HG03095 (cell line): ENCODE measurements around the gene FADS2.

Experiments used
- ATAC-seq: cut with Tn5 transposase; IDR thresholded peaks from one replicate; pipeline ENCODE4 v1.9.1; 2021; ENCODE audit warnings: moderate library complexity; ENCODE audit not compliant: unreplicated experiment

The FADS2 gene

DNA sequence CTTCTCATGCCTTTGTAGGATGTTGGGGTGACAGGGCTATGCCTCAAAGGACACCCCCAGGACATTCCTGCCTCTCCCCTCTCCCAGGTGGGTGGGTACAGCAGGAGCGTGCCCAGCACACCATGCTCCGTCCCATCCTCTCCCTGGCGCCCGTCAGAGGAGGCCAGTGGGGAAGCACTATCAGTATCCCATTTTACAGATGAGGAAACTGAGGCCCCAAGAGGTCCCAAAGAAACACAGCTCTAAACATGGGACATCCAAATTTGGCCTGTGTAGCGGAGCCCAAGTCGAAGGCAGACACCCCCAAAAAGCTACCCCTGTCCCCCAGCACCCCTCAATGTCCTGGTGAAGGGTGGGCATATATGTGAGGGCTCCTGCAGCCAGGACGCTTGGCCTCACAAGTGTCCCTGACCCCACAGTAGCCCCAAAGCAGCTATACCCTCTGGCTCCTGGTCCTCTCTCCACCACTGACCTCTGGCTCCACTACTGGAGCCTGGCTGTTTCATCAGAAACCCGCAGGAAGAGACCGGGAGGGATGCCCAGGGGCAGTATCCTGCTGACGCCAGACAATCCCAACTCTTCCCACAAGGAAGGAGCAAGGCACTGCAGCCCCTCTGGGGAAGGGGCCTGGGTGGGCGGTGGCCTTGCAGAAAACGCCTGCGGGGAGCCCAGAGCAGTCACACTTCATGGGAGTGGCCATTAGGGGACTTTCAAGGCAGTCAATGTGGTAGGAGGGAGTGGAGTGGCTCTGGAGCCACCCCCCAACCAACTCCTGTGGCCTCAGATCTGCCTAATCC, 57.9 kb downstream of the FADS2 start:
- no peak for ATAC-seq

DNA sequence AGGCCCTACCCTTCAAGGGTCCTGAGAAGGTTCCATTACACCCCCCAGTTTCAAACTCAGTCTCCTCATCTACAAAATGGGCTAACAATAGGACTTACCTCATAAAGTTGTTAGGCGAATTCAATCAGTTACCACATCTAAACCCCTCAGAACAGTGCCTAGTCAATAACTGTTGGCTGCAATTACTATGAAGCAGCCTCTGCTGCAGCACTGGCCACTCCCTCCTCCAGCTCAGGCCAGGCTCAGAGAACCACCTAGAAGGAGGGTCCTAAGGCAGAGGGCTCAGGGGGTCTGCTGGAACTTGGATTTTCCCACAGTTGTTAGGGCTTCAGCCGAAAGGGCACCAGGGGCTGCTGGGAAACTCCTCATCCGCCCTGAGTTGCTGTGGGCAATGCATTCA, 58.5 kb downstream of the FADS2 start:
- ATAC-seq: no peak

DNA sequence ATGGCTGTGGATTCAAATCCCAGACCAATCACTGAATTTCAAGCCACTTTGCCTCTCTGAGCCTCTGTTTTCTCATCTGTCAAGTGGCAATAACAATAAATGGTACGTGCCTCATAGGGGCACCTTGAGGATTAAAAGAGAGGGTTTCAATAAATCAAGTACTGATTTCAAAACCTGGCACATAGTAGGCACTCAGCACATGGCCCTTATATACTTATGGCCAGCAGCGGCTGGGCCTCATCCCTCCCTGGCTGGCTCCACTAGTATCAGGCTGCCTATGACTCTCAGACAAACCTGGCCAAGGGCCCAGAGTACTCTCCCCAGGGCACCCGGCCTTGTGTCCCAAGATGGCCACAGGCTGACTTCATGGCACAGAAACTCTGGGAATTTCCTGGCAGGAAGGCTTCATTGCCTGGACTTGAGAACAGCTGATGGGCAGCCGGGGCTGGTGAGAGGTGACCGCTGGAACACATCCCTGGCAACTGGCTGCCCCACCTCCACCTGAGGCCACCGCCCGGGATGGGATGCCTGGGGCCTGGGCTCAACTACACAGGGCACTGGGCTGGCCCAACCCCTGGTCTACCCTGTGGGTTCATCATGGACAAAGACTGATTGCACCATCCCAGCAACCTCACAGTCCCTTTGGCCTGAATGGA, 59.9 kb downstream of the FADS2 start:
- ATAC-seq: no peak

DNA sequence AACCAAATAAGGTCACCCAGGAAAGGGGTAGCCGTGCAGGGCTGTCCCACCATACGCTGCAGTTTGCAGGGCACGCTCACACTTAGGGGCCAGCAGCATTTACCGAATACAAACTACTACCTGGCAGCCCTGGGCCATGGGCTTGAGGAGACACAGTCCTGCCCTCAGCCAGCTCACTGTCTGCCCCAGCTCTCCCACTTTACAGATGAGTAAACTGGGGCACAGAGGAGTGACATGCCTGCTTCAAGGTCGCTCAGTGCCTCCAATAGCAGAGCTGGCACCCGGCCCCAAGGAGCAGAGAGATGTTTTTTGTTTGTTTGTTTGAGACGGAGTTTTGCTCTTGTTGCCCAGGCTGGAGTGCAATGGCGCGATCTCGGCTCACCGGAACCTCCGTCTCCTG, 60.5 kb downstream of the FADS2 start:
- ATAC-seq: no peak

DNA sequence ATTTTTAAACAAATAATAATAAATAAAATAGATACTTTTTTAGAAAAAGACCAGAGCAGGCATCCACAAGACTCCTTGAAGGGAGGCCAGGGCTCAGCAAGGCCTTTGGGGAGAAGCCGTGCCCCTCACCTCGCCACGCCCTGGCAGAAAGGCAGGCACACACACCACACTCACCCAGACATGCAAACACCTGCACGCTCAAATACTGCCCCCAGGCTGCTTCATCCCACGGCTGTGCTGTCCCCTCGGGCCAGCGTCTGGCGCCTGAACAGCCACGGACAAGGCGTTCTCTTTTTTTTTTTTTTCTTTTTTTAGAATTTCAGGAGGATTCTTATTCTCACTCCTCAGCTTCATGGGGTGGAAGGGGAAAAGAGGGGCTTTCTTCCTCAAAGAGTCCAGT, 61.7 kb downstream of the FADS2 start:
- ATAC-seq: no peak

DNA sequence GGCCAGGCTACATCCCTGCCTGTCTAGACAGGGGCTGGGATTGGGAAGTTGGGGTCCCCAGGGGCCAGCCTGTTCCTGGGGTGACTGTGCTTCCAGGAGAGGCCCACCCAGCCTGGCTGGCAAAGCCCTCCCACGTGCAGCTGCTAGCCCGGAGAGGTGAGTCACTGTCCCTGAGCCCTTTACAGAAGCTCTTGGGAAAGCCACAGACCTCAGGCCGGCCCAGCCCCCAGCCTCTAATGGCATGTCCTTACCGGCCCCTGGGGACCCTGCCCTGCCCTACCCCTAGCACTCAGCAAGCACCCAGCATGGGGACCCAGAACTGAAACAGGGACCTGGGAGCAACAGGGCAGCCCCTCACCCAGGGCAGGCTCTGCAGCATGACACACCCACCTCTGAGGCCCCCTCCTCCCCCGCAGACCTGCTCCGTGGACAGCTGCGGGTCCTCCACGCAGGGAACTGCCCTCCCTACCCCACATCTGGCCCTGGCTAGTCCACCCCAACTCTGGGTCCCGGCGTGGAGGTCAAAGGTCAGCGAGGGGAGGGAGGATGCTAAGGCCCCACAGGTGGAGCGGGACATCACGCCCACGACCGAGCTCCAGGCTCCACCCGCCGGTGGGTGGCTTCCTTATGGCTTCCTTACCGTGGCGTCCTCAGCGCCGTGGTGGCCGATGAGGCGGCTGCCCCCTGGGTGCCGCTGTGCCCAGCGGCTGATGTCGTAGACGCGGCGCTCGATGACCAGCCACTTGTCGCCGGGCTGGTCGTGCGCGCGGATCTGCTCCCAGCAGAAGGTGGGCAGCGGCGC, 62.6 kb downstream of the FADS2 start:
- peak; percentile 12 for ATAC-seq

DNA sequence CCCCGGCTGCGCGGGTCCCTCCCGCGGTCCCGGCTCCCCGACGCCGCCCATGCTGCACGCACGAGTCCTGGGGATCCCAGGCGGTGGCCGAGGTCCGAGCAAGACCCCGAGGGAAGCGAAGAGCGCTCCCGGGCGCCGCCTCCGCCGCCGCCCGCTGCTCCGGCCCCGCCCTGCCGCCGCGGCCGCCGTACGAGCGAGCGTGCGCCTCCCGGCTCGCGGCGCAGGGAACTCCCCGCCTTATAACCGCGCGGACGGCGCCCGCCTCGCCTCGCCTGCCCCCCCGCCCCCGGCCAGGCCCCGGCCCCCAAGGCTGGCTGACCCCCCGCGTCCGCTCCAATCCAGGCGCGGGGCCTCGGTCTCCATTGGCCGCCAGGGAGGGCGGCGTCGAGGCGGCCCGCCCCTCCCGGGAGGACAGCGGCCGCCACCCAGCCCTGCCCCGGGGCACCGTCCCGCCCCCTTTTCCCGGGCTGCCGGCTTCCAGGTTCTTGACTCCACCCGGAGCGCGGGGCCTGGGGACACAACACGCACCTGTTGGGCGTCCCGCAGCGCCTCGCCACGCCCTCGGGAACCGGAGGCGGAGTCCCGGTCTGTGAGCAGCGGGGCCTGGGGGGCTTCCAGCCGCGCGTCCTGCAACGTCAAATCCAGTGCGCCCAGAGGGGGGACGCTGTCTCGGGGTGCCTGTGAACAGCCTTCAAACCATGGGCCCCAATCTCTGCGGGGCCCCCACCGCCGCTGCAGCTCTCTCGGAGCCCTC, 63.4 kb downstream of the FADS2 start, which contains the start of gene FADS3:
Gene FADS3, minus strand, starts transcription at position 215 of the 754 bp plus-strand sequence. Its CDS starts 164 bp downstream, at position 51.
- peak; percentile 69 for ATAC-seq

DNA sequence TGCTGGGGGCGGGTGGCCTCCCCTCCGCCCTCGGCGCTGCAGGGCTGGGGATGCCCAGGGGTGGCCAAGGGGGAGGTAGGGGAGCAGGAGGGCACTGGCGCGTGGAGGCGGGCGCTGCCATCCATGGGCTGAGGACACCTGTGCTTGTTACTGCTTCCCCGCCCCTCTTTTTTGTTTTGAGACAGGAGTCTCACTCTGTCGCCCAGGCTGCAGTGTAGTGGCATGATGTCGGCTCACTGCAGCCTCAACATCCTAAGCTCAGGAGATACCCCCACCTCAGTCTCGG, 63.9 kb downstream of the FADS2 start:
- no peak for ATAC-seq

DNA sequence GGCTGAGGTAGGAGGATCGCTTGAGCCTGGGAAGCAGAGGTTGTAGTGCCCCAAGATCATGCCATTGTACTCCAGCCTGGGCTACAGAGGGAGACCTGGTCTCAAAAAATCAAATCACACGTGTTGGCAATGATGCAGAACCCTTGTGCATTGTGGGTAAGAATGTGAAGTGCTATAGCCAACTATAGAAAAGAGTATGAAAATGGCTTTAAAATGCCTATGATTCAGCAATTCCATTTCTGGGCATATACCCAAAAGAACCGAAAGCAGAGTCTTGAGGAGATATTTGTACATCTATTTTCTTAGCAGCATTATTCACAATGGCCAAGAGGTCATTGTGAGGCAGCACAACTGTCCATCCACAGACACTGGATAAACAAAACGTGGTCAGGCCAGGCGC, 65.9 kb downstream of the FADS2 start:
- no peak for ATAC-seq

DNA sequence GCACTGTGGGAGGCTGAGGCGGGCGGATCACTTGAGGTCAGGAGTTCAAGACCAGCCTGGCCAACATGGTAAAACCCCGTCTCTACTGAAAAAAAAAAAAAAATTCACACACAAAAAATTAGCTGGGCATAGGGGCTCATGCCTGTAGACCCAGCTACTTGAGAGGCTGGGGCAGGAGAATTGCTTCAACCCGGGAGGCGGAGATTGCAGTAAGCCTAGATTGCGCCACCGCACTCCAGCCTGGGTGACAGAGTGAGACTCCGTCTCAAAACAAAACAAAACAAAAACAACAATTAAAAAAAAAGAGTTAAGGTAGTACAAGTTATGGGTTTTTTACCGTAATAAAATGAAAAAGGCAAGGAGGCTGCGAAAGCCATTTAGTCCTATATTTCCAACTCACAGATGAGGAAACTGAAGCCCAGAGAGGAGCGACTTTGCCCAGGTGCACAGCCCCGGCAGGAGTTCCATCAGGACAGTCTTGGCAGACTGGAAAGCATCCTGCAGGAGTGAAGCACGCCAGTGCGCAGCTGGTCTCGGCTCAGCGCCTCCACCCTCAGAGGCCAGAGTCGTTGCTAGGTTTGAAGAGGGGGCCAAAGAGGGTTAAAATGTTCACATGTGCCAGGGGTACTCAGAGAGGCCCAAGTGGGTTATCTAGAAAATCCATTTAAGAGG, 67.1 kb downstream of the FADS2 start:
- ATAC-seq: no peak

DNA sequence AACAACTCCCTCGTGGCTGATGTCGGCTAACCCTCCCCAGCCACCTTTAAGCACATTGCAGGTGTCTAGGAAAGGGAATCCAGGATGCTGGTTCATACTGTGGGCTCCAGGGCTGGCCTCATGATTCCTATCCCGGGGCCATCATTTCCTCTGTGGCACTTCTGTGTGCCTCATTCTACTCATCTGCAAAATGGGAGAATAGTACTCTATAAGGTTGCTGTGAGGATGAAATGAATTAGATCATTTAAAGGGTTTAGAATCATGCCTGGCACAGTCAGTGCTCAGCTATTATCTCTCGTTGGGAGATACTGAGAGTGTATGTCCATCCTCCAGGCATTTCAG, 67.6 kb downstream of the FADS2 start:
- no peak for ATAC-seq

DNA sequence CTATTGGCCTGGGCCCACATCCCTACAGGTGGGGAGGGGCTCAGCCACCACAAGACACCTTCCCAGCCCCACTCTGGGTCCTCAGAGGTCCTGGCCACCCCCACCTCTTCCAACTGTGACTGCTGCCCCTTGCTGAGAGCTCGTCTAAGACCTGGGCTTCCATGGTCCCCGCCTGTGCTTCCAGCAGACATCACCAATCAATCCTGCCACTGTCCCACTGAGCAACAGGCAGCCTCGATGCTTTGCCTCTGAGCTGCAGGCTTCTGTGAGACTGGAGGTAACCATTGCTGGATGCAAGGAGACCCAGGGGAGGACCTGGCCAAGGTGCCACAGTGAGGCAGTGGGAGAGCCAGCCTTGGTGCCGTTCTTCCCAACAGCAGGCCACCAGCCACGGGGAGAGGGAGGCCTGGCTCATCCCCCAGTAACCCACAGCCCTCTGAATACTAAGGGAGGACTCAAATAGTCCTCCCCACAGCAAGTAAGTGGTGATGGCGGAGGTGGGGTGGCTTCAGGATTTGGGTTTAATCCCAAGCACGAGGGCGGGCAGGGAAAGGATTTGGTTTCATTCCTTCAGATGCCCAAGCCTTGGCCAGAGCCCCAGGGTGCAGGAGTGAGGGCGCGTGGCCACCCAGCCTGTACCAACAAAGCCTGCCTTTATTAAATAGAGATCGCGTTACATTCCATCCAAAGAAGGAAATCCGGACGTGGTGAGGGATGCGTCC, 68.7 kb downstream of the FADS2 start:
- ATAC-seq: no peak

DNA sequence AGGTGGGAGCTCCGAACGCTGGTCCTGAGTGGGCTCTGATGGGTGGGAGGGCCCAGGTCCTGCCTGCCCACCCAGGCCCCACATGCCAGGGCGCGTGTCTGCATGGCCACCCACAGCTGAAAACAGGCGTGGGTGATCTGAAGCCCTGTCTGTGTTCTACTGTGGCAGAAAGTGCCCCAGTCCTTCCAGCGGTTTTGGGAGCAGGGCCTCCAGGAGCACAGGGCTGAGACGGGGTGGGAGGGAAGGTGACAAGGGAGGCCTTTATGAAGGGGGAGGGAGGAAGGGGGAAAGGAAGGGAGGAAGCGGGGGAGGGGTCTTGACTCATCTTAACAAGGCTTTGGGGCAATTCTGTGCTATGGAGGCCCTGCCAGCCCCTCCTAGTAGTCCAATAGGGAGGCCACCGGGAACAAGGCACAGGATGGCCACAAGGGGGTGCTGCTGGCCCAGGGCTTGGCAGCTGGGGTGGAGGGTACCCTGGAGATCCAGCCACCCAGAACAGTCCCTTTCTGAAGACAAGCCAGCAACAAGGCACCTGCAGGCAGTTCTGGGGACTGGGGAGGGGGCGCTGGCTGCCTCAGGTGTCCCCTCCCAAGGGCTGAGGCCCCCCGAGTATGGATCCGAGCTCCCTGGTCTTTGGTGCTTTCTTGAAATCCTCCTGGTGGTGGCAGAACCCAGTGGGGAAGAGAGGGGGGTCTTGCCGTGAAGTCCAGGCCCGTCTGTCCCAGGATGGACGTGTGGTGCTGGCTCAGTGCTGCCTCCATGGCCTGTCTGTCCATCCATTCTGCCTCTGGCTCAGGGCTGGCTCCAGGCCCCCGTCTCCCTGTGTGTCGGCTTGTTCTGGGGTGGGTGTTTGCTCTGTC, 69.5 kb downstream of the FADS2 start:
- ATAC-seq: no peak

DNA sequence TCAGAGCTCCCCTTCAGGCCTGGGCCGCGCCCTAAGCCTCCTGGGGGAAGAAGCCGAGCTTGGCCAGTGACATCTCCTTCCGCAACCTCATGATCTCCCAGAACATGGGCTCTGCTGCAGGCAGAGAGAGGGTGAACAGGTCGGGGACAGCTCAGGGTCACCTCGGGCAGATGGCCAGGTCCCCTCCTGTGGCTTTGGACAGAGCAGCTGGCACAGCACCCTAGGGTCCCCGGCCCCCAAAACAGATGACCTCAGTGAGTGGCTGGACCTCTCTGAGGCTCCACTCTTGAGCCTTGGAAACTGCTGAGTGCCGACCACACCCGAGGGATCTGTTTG, 70.1 kb downstream of the FADS2 start:
- ATAC-seq: no peak

DNA sequence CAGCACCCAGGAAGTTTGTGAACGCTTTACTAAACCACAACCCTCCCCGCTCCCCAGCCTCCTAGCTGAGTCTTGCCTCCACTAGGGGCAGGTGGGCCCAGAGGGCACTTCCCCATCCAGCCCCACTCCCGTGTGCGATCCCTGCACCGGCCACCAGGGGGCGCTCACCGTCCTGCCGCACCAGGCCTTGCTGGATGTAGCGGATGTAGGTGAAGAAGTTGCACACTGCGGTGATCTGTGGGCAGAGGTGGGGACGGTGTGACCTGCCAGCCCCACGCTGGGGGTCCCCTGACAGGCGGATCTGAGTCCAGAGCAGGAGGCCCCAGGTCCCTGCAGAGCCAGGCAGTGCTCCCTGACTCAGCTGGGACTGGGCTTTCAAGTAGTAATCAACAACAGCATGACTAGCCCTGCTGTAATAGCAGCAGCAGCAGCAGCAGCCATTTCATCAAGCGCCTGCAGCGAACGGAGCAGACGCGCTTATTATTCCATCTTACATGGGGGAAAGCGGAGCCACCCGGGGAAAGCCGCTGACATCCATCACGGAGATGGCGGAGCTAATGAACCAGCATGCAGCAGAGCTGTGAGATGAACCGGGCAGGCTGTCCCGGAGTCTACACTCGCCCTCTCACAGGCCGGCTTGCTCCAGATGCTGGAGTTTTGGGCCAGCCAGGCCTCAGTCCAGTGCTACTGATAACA, 71.2 kb downstream of the FADS2 start:
- ATAC-seq: no peak

DNA sequence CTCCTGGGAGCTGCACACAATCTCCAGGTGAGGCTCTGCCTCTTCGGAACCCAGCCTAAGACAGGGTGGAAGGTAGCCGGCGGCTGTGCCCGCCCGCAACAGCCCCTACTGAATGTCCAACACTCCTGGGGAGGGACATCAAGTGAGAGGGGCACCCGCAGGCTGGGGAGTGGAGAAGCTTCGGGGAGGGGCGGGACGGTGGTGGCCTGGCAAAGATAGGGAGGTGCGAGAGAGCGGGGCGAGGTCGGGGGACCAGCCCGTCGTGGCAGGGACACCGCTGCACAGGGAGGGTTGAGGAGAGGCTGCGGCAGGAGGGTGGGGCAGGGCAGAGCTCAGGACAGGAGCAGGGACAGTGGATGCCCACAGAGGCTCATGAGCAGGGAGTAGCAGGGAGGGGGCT, 72.2 kb downstream of the FADS2 start:
- no peak for ATAC-seq

DNA sequence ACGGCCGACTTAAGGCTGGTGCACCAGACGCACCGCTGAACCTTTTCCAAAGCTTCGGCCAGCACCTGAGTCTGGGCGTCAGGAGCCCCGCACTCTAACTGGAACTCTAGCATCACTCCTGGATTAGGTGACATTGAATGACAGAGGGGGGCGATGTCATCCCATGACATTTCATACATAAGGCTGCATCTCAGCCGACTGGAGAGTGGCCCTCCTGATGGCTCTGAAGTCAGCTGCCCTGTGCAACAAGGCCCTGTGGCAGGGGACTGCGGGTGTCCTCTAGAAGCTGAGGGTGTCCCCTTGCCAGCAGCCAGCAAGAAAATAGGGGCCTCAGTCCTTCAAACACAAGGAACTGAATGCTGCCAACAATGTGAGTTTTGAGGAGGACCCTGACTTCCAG, 73.3 kb downstream of the FADS2 start:
- no peak for ATAC-seq

DNA sequence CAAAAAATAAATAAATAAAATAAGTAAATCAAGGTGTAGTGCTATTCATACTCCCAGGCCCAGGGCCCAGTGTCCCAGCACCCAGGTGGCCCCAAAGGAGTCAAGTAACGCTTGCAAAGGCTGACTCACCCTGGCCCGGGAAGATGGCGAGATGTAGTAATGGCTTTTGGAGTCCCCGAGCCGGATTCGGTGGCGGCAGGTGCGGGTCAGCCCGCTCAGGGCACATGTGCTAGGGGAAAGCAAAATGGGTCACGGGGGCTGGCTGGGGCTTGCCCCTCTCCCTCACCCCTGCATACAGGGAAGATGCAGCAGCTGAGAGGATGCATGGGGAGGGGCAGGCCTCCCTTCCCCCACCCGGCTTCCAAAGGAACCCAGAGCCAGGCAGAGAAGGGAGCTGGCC, 74.2 kb downstream of the FADS2 start:
- ATAC-seq: no peak

DNA sequence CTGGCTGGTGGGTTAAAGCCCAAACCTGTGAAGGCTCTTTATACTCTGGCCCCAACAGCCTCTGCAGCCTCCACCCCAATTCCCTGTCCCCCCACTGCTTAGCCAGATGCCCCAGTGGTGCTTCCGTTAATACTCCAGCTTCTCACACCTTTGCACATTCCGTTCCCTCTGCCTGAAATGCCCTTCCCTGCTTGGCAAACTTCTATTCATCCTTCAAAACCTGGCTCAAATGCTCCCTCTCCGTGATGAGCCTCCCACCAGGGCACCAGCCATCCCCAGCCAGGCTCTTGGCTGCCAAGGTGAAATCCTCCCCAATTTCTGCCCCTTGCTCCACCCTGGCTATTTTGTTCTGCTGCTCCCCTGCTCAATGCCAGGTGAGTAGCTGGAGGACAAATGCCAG, 75.7 kb downstream of the FADS2 start:
- ATAC-seq: no peak
